H1 (cell line): ENCODE results near the gene EPN2. TPM values are rescaled to one million over a fixed set of nuclear protein-coding genes. Genes with fewer than 3 reads are reported as not detected.

Source experiments
- CTCF ChIA-PET: fragments of 300-600 bp; sonication (Branson Sonifier 250); formaldehyde crosslinking; loops from one replicate; lab custom pipeline; 2021; ENCODE audit not compliant: partially characterized antibody; lab: Charles Lee
- POLR2A ChIA-PET: fragments of 300-600 bp; sonication (Branson Sonifier 250); formaldehyde crosslinking; loops from one replicate; lab custom pipeline; 2021; ENCODE audit warnings: inconsistent platforms; ENCODE audit not compliant: partially characterized antibody; lab: Charles Lee
- DNase-seq, 2 experiments: peaks; one replicate each; pipeline versions ENCODE4 v3.0.0 to v3.0.0-alpha.2; 2010 to 2022; ENCODE audit warnings: low spot score in 2 of 2, low read depth in 1 of 2, mixed read lengths in 1 of 2
- FAIRE-seq: peaks from 2 replicates; lab custom pipeline; 2011; peaks lifted over from hg19 to GRCh38; lab: Jason Lieb, UNC
- H2AFZ ChIP-seq: 2 replicates; pipeline ENCODE4 v1.8.1; 2012; ENCODE audit warnings: low read length, inconsistent platforms
- H2AK5ac ChIP-seq: 2 replicates; pipeline ENCODE4 v1.6.1; 2013; ENCODE audit warnings: low read depth, low read length
- H2BK120ac ChIP-seq: replicated peaks from 2 replicates; pipeline ENCODE3; 2013; ENCODE audit warnings: low read depth, low read length, inconsistent platforms
- H2BK12ac ChIP-seq: 2 replicates; pipeline ENCODE4 v1.6.1; 2013; ENCODE audit warnings: low read depth, low read length
- H2BK15ac ChIP-seq: 2 replicates; pipeline ENCODE4 v1.6.1; 2013; ENCODE audit warnings: low read length
- H2BK20ac ChIP-seq: 2 replicates; pipeline ENCODE4 v1.6.1; 2013; ENCODE audit warnings: low read length
- H2BK5ac ChIP-seq: 2 replicates; pipeline ENCODE4 v1.6.1; 2013; ENCODE audit warnings: low read depth, low read length
- H3K14ac ChIP-seq: 2 replicates; pipeline ENCODE4 v1.6.1; 2013; ENCODE audit warnings: inconsistent platforms; ENCODE audit not compliant: insufficient read length
- H3K18ac ChIP-seq: 2 replicates; pipeline ENCODE4 v1.6.1; 2013; ENCODE audit warnings: low read length; ENCODE audit errors: extremely low read depth
- H3K23ac ChIP-seq: 2 replicates; pipeline ENCODE4 v1.6.1; 2013; ENCODE audit warnings: inconsistent platforms; ENCODE audit not compliant: insufficient read length
- H3K23me2 ChIP-seq: 2 replicates; pipeline ENCODE4 v1.6.1; 2013; ENCODE audit warnings: low read depth, low read length
- H3K27ac ChIP-seq: 2 replicates; pipeline ENCODE4 v1.6.1; 2011; ENCODE audit warnings: low read depth, low read length, inconsistent platforms
- H3K27me3 ChIP-seq, 4 experiments: replicated peaks in 1 of 4; 1 replicate in 1 of 4; 2 replicates in 3 of 4; pipeline versions ENCODE4 v1.6.1 to v1.8.1; 2011 to 2013; ENCODE audit warnings: low read length in 3 of 4, mild to moderate bottlenecking in 3 of 4, inconsistent platforms in 2 of 4, mixed read lengths in 2 of 4, moderate library complexity in 1 of 4; ENCODE audit not compliant: control insufficient read depth in 3 of 4, insufficient read depth in 3 of 4; ENCODE audit errors: extremely low read depth in 1 of 4
- H3K36me3 ChIP-seq, 4 experiments: 2 replicates each; pipeline versions ENCODE4 v1.6.1 to v1.8.1; 2011 to 2013; ENCODE audit warnings: mild to moderate bottlenecking in 4 of 4, low read length in 3 of 4, moderate library complexity in 2 of 4, control low read depth in 1 of 4, inconsistent platforms in 1 of 4; ENCODE audit not compliant: insufficient read depth in 4 of 4, control insufficient read depth in 2 of 4
- H3K4ac ChIP-seq: replicated peaks from 2 replicates; pipeline ENCODE3; 2013; ENCODE audit warnings: low read length, low read depth, mixed read lengths, inconsistent platforms; ENCODE audit not compliant: insufficient read length
- H3K4me1 ChIP-seq, 4 experiments: replicated peaks in 1 of 4; 1 replicate in 1 of 4; 2 replicates in 3 of 4; pipeline versions ENCODE4 v1.6.1 to v1.8.1; 2011 to 2013; ENCODE audit warnings: low read length in 3 of 4, inconsistent platforms in 2 of 4, mixed read lengths in 1 of 4; ENCODE audit not compliant: insufficient read depth in 4 of 4, control insufficient read depth in 3 of 4
- H3K4me2 ChIP-seq, 2 experiments: 2 replicates each; pipeline versions ENCODE4 v1.6.1 to v1.8.1; 2011 to 2013; ENCODE audit warnings: low read depth in 2 of 2, low read length in 2 of 2, control low read depth in 1 of 2, inconsistent platforms in 1 of 2, mild to moderate bottlenecking in 1 of 2; ENCODE audit not compliant: insufficient read depth in 1 of 2
- H3K4me3 ChIP-seq, 4 experiments: fragments of 200-600, 300-600 bp in 1 of 4; sonication (generic), shearing (Covaris generic), sonication (Bioruptor Twin) in 1 of 4; 2 replicates each; pipeline versions ENCODE4 v1.5.1 to v1.8.1; 2011 to 2016; ENCODE audit warnings: low read length in 4 of 4, low read depth in 3 of 4, control low read depth in 2 of 4, inconsistent platforms in 2 of 4, mild to moderate bottlenecking in 2 of 4, mixed read lengths in 1 of 4, moderate library complexity in 1 of 4; ENCODE audit not compliant: insufficient read depth in 2 of 4; ENCODE audit errors: extremely low read depth in 1 of 4
- H3K56ac ChIP-seq: replicated peaks from 2 replicates; pipeline ENCODE3; 2013; ENCODE audit warnings: low read depth, mild to moderate bottlenecking, mixed read lengths, low read length, inconsistent platforms; ENCODE audit not compliant: insufficient read length
- H3K79me1 ChIP-seq: 2 replicates; pipeline ENCODE4 v1.6.1; 2013; ENCODE audit warnings: low read depth, low read length, control low read depth
- H3K79me2 ChIP-seq, 2 experiments: 2 replicates each; pipeline versions ENCODE4 v1.6.1 to v1.8.1; 2012 to 2013; ENCODE audit warnings: low read length in 2 of 2, mild to moderate bottlenecking in 2 of 2, inconsistent platforms in 1 of 2; ENCODE audit not compliant: insufficient read depth in 2 of 2, control insufficient read depth in 1 of 2
- H3K9ac ChIP-seq, 4 experiments: replicated peaks in 1 of 4; 1 replicate in 1 of 4; 2 replicates in 3 of 4; pipeline versions ENCODE4 v1.6.1 to v1.8.1; 2011 to 2013; ENCODE audit warnings: low read depth in 3 of 4, low read length in 3 of 4, control low read depth in 2 of 4, mild to moderate bottlenecking in 2 of 4, moderate library complexity in 2 of 4, inconsistent platforms in 1 of 4; ENCODE audit errors: extremely low read depth in 1 of 4
- H3K9me3 ChIP-seq, 2 experiments: 2 replicates each; pipeline versions ENCODE4 v1.6.1 to v1.8.1; 2012 to 2013; ENCODE audit warnings: mild to moderate bottlenecking in 2 of 2, moderate library complexity in 2 of 2, control low read depth in 1 of 2, inconsistent platforms in 1 of 2, low read depth in 1 of 2, low read length in 1 of 2, mixed read lengths in 1 of 2; ENCODE audit not compliant: insufficient read depth in 2 of 2
- H4K20me1 ChIP-seq, 2 experiments: replicated peaks in 1 of 2; 2 replicates each; pipeline versions ENCODE3 to v1.8.1; 2011 to 2013; ENCODE audit warnings: inconsistent platforms in 2 of 2, low read length in 2 of 2, mild to moderate bottlenecking in 1 of 2; ENCODE audit not compliant: insufficient read depth in 2 of 2, control insufficient read depth in 1 of 2
- H4K5ac ChIP-seq: 2 replicates; pipeline ENCODE4 v1.6.1; 2013; ENCODE audit warnings: low read length, low read depth, mixed read lengths, inconsistent platforms; ENCODE audit not compliant: insufficient read length
- H4K8ac ChIP-seq: 2 replicates; pipeline ENCODE4 v1.8.0; 2013; ENCODE audit warnings: mild to moderate bottlenecking, moderate library complexity, low read length, inconsistent platforms; ENCODE audit not compliant: insufficient read depth; ENCODE audit errors: extremely low read depth
- H4K91ac ChIP-seq: replicated peaks from 2 replicates; pipeline ENCODE3; 2013; ENCODE audit warnings: low read length, mixed read lengths, inconsistent platforms; ENCODE audit not compliant: insufficient read length
- BACH1 ChIP-seq: IDR thresholded peaks from 2 replicates; pipeline ENCODE4 v1.6.1; 2012; ENCODE audit warnings: low read length, improper control_type of control experiment
- BCL11A ChIP-seq, 2 experiments: IDR thresholded peaks; one replicate each; pipeline ENCODE4 v1.6.1; 2011; ENCODE audit warnings: low read depth in 2 of 2, low read length in 2 of 2, mild to moderate bottlenecking in 2 of 2
- CBX8 ChIP-seq: fragments of 300-800, 300-1000 bp; sonication (generic); IDR thresholded peaks from 2 replicates; pipeline ENCODE4 v1.7.1; 2016; ENCODE audit warnings: low read depth, low read length, borderline replicate concordance
- JUND ChIP-seq: IDR thresholded peaks from 2 replicates; pipeline ENCODE4 v1.6.1; 2011; ENCODE audit warnings: mild to moderate bottlenecking, improper control_type of control experiment, low read length
- KDM1A ChIP-seq: fragments of 200-600, 300-600 bp; sonication (generic); IDR thresholded peaks from 2 replicates; pipeline ENCODE4 v1.7.1; 2016; ENCODE audit warnings: mild to moderate bottlenecking, low read length, borderline replicate concordance
- POLR2AphosphoS5 ChIP-seq: IDR thresholded peaks from 2 replicates; pipeline ENCODE4 v1.6.1; 2011; ENCODE audit warnings: low read depth, low read length
- RFX5 ChIP-seq: IDR thresholded peaks from 2 replicates; pipeline ENCODE4 v1.6.1; 2011; ENCODE audit warnings: low read depth, low read length, improper control_type of control experiment, borderline replicate concordance
- SRF ChIP-seq: IDR thresholded peaks from 2 replicates; pipeline ENCODE4 v1.6.1; 2011; ENCODE audit warnings: mild to moderate bottlenecking, low read depth, low read length, moderate library complexity
- WGBS, 2 experiments: shearing (Covaris generic) in 1 of 2; methylation state at CpG; one replicate each; pipeline versions ENCODE4 v1.1.6 to v1.1.7; 2013 to 2015; ENCODE audit warnings: low lambda C conversion rate in 2 of 2, mixed read lengths in 2 of 2, inconsistent platforms in 1 of 2, low coverage in 1 of 2, missing lambda C conversion rate in 1 of 2; ENCODE audit not compliant: insufficient replicate concordance in 2 of 2, insufficient coverage in 1 of 2, insufficient read length in 1 of 2; ENCODE audit errors: extremely low coverage in 1 of 2, missing lambda C conversion rate in 1 of 2; 5-methylcytosine and 5-hydroxymethylcytosine counted together
- polyA plus RNA-seq, 7 experiments: library from polyadenylated mRNA; depleted of rRNA in 3 of 7; stranded (reverse) in 5 of 7; unstranded in 2 of 7; fragments of >200 nt in 5 of 7; fragments of 200-250 nt in 2 of 7; gene quantifications; 1 replicate in 5 of 7; 2 replicates in 1 of 7; 4 replicates in 1 of 7; pipeline versions ENCODE4 v1.2.1 to v1.2.3, GENCODE V29; 2011 to 2013; ENCODE audit warnings: missing spikeins in 2 of 7, mixed read lengths in 2 of 7
- total RNA-seq: library from RNA; stranded (reverse); fragmentation: NEBNext Ultra II Directional; extraction: Animal tissue kit (Norgen Biotek cat#: 25700); gene quantifications from 2 replicates; pipeline ENCODE4 v1.2.1, GENCODE V29; 2021
- TF ChIP-seq, protein P1 (sequence below): IDR thresholded peaks from 2 replicates; pipeline ENCODE4 v1.6.1; 2011; ENCODE audit warnings: low read length, improper control_type of control experiment

The EPN2 gene
- total and polyA plus RNA-seq, 2 of the 8 experiments (the other 6 are each of a cell fraction or from before 2014, with no cell fraction given), result 28.7 to 55.8 TPM

DNA sequence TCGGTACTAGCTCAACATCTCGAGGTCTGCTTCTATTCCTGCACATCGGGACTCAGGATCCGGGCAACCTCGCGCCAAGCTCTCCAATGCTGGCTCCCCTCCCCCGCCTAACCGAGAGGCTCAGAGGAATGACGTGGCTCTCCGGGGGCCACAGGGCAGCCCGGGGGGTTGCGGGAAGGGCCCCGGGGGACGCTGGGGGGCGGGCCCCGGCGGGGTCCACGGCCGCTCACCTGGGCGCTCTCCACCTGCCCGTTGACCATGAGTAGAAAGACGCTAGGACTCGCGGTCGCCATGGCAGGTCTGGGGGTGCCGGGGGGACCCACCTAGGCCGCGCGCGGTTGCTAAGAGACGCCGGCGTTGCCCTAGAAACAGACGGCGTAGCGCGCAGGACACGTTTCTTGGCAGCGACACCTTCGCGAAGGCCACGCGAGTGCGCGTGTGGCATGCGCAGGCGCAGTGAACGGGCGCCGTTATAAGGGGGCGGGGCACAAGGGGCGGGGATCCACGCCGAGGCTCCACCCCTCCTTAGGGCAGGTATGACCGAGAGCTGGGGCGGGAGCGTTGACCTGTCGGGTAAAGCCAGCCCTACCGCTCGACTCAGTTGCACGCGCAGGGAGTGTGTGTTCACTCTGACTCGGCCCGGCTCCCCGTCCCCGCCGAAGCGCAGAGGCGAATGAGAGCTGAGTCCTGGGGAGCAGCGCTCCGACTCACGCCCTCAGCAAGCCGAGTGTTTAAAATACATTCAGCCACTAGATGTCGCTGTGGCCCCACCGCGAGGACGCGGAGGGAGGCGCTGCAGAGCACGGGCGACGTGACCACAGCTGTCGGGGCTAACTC is 125.3 kb downstream of the EPN2 start, which contains the start of gene B9D1:
Gene B9D1, minus strand, starts transcription at position 447 of the 837 bp plus-strand sequence. Its CDS starts 154 bp downstream, at position 293.
- DNase-seq (peak; percentile 73 to 97), FAIRE-seq (peak; percentile 73)
- Histone ChIP-seq H2BK120ac (no peak within 1 kb of the TSS), H3K23ac (no peak within 1 kb of the TSS), H3K56ac (peak within 1 kb of the TSS; percentile 51), H2AK5ac (no peak within 1 kb of the TSS; the same call in 1 of the 2 replicates), H3K79me1 (peaks cover under 1% of the 10 kb centered on the region; the same call in 1 of the 2 replicates), H3K27ac (no peak within 1 kb of the TSS; the same call in 1 of the 2 replicates), H4K20me1 (peaks cover 0 to 4% of the 10 kb centered on the region in 2 experiments), H4K8ac (no peak within 1 kb of the TSS; the same call in 1 of the 2 replicates), H2BK15ac (no peak within 1 kb of the TSS), H2BK20ac (no peak within 1 kb of the TSS), H3K27me3 (no peaks in the 10 kb centered on the region; a peak in 1 of 7 replicates), H2AFZ (peak within 1 kb of the TSS; percentile 92), H3K9ac (peak within 1 kb of the TSS in 3 of 4 experiments; percentile 3 to 59 (median 51); a peak in 5 of 7 replicates), H3K36me3 (peaks cover 0 to 2% (median 0%) of the 10 kb centered on the region in 4 experiments; a peak in 1 of 8 replicates), H3K4ac (peak within 1 kb of the TSS; percentile 80), H3K18ac (peak within 1 kb of the TSS; percentile 91; the same call in 1 of the 2 replicates), H4K5ac (peak within 1 kb of the TSS; percentile 98), H2BK12ac (peak within 1 kb of the TSS; percentile 92; the same call in 1 of the 2 replicates), H2BK5ac (peak within 1 kb of the TSS; percentile 88; the same call in 1 of the 2 replicates), H3K79me2 (no peaks in the 10 kb centered on the region), H4K91ac (peak within 1 kb of the TSS; percentile 76), H3K4me2 (peak within 1 kb of the TSS; percentile 20 to 85), H3K14ac (no peak within 1 kb of the TSS), H3K4me3 (peak within 1 kb of the TSS; percentile 34 to 93 (median 75)), H3K4me1 (peaks cover 0 to 9% (median 3%) of the 10 kb centered on the region in 4 experiments; a peak in 4 of 7 replicates), H3K9me3 (no peaks in the 10 kb centered on the region), H3K23me2 (peaks cover 6% of the 10 kb centered on the region; the same call in 1 of the 2 replicates)
- ChIA-PET POLR2A (interaction anchor here (0.7 to 6.2 kb wide), 10 partner anchors 10 to 286 kb away, joined by 3 to 32 read pairs (median 4); partner anchors contain the start of genes ALDH3A2, MAPK7 and MFAP4), CTCF (interaction anchor here (0.5 to 6.7 kb wide), 62 partner anchors 8 to 936 kb away, joined by 3 to 66 read pairs (median 4); partner anchors contain the start of genes ALDH3A2, MAPK7, MFAP4 and RNF112)
- WGBS, 2 experiments, result 2% methylated on average over 44 of the region's 83 CpGs; no CpG with 5 or more reads in 1 of the 2 experiments
- TF ChIP-seq KDM1A (no peak), SRF (no peak), CBX8 (no peak), RFX5 (peak; percentile 76; the same call in 1 of the 2 replicates), BCL11A (IDR thresholded peaks at IDR 0.05; ENCODE audit: low read depth in 2 of 2, low read length in 2 of 2) (no peak), POLR2AphosphoS5 (peak; percentile 25; the same call in 1 of the 2 replicates), JUND (0 out of 2 replicates have a peak, but pooled peaks have one; percentile 19), BACH1 (peak; percentile 71)
- TF ChIP-seq, protein P1, sequence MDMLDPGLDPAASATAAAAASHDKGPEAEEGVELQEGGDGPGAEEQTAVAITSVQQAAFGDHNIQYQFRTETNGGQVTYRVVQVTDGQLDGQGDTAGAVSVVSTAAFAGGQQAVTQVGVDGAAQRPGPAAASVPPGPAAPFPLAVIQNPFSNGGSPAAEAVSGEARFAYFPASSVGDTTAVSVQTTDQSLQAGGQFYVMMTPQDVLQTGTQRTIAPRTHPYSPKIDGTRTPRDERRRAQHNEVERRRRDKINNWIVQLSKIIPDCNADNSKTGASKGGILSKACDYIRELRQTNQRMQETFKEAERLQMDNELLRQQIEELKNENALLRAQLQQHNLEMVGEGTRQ, result no peak
